Stomach (tissue), 9 donors: ENCODE data around the gene CAB39. TPM values are rescaled to one million over a fixed set of nuclear protein-coding genes. Genes with fewer than 3 reads are reported as not detected.

Source experiments
- DNase-seq, 2 donors: peaks; one replicate each; pipeline versions ENCODE4 v3.0.0 to v3.0.0-alpha.2; 2013 to 2019
- H3K27ac ChIP-seq, 5 donors: fragments of 200-600 bp in 4 of 5; sonication (generic) in 4 of 5; one replicate each; pipeline ENCODE4 v1.5.1; 2013 to 2019; ENCODE audit warnings: mild to moderate bottlenecking in 1 of 5, moderate library complexity in 1 of 5
- H3K27me3 ChIP-seq, 3 donors: fragments of 200-600 bp; sonication (generic); one replicate each; pipeline ENCODE4 v1.5.1; 2017 to 2019; ENCODE audit warnings: mixed run types in 1 of 3
- H3K36me3 ChIP-seq, 4 donors: fragments of 200-600 bp; sonication (generic); 1 replicate in 3 of 4; 2 replicates in 1 of 4; pipeline ENCODE4 v1.5.1; 2016 to 2019
- H3K4me1 ChIP-seq, 4 donors: fragments of 200-600 bp; sonication (generic); one replicate each; pipeline ENCODE4 v1.5.1; 2016 to 2019
- H3K4me3 ChIP-seq, 4 donors: fragments of 200-600 bp; sonication (generic) in 3 of 4; one replicate each; pipeline ENCODE4 v1.5.1; 2016 to 2019; ENCODE audit warnings: mild to moderate bottlenecking in 1 of 4
- H3K9me3 ChIP-seq, 4 donors: fragments of 200-600 bp; sonication (generic); one replicate each; pipeline ENCODE4 v1.5.1; 2016 to 2019
- CTCF ChIP-seq, 7 experiments: fragments of 450-650 bp in 4 of 7; fragments of 200-600 bp in 3 of 7; sonication (generic) in 3 of 7; IDR thresholded peaks; one replicate each; pipeline ENCODE4 v1.5.1; 2016 to 2019; ENCODE audit warnings: antibody characterized with exemption in 7 of 7, control low read depth in 2 of 7, mild to moderate bottlenecking in 1 of 7
- EP300 ChIP-seq: sonication (generic); formaldehyde crosslinking; IDR thresholded peaks from one replicate; pipeline ENCODE4 v1.6.1; 2017; ENCODE audit warnings: antibody characterized with exemption
- POLR2A ChIP-seq, 4 donors: fragments of 450-650 bp; IDR thresholded peaks; one replicate each; pipeline ENCODE4 v1.6.1; 2016; ENCODE audit warnings: antibody characterized with exemption in 4 of 4, control low read depth in 2 of 4, mild to moderate bottlenecking in 1 of 4, moderate library complexity in 1 of 4
- POLR2AphosphoS5 ChIP-seq, 3 donors: sonication (generic); formaldehyde crosslinking; IDR thresholded peaks; one replicate each; pipeline ENCODE4 v1.6.1; 2016; ENCODE audit warnings: antibody characterized with exemption in 3 of 3
- WGBS, 5 donors: extraction: QIAGEN DNeasy Blood & Tissue Kit in 3 of 5; methylation state at CpG; one replicate each; pipeline versions ENCODE4 v1.1.5 to v1.1.7; 2013 to 2018; 5-methylcytosine and 5-hydroxymethylcytosine counted together
- intact Hi-C: fragments of 100-400 bp; cut with DNase I; formaldehyde crosslinking; loops from one replicate; pipeline ENCODE4 v1.15.1; 2023; ENCODE audit warnings: low total_unique reads
- polyA plus RNA-seq, 3 donors: library from polyadenylated mRNA; stranded (reverse); fragments of 200-250 nt; gene quantifications; one replicate each; pipeline ENCODE4 v1.2.3, GENCODE V29; 2013
- total RNA-seq, 5 donors: library from RNA; depleted of rRNA; stranded (reverse); fragments of >200 nt; gene quantifications; one replicate each; pipeline versions ENCODE4 v1.1.0 to v1.2.3, GENCODE V29; 2014 to 2016
- donor health status: healthy with polysubstance abuse.
- donor health status: Bipolar disorder and iron deficiency.
- donor health status: healthy.

The CAB39 gene
- total and polyA plus RNA-seq, 8 donors: 21.8 to 126 (median 84.5) TPM

GRCh38 chr2:230861552-230862255 is 149.1 kb downstream of the CAB39 start:
- intact Hi-C loops: no loop called here
- WGBS, 5 donors: 34 to 53% (median 45%) methylated on average over 13 of the region's 13 CpGs
- no peak overlapping the region for H3K27ac ChIP-seq
- H3K9me3 ChIP-seq: no peaks in the 10 kb centered on the region
- H3K4me3 ChIP-seq: no peak overlapping the region
- TF ChIP-seq EP300 (no peak), POLR2A (IDR thresholded peaks at IDR 0.05) (no peak), CTCF (IDR thresholded peaks at IDR 0.05) (no peak), POLR2AphosphoS5 (IDR thresholded peaks at IDR 0.05) (no peak)
- H3K36me3 ChIP-seq: no peaks in the 10 kb centered on the region
- peaks cover 0 to 25% (median 5%) of the 10 kb centered on the region in 3 donors for H3K27me3 ChIP-seq
- DNase-seq: peak in 1 of 2 donors; percentile 33
- H3K4me1 ChIP-seq: peaks cover 16 to 25% (median 24%) of the 10 kb centered on the region in 4 donors

- TF ChIP-seq CTCF (IDR thresholded peaks at IDR 0.05) (no peak), EP300 (no peak), POLR2A (IDR thresholded peaks at IDR 0.05) (no peak), POLR2AphosphoS5 (IDR thresholded peaks at IDR 0.05) (no peak)
- Histone ChIP-seq H3K27ac (no peak overlapping the region), H3K36me3 (no peaks in the 10 kb centered on the region), H3K4me3 (no peak overlapping the region), H3K27me3 (peaks cover 0 to 20% (median 3%) of the 10 kb centered on the region in 3 donors), H3K4me1 (peaks cover 22 to 31% (median 30%) of the 10 kb centered on the region in 4 donors), H3K9me3 (no peaks in the 10 kb centered on the region)
- no peak for DNase-seq
- 82 to 92% (median 88%) methylated on average over 5 of the region's 5 CpGs for WGBS, 5 donors
- intact Hi-C loops: no loop called here
These were observed 149.7 kb downstream of the CAB39 start for GRCh38 chr2:230862292-230862691.

GRCh38 chr2:230863031-230863430 is 150.4 kb downstream of the CAB39 start:
- H3K9me3 ChIP-seq: no peaks in the 10 kb centered on the region
- no peaks in the 10 kb centered on the region for H3K36me3 ChIP-seq
- no peak overlapping the region for H3K27ac ChIP-seq
- peaks cover 29 to 38% (median 36%) of the 10 kb centered on the region in 4 donors for H3K4me1 ChIP-seq
- H3K4me3 ChIP-seq: no peak overlapping the region
- no peak for TF ChIP-seq CTCF (IDR thresholded peaks at IDR 0.05)
- no peak for TF ChIP-seq POLR2A (IDR thresholded peaks at IDR 0.05)
- no peak for TF ChIP-seq POLR2AphosphoS5 (IDR thresholded peaks at IDR 0.05)
- TF ChIP-seq EP300: no peak
- intact Hi-C loops: no loop called here
- 62 to 77% (median 73%) methylated on average over 7 to 8 of the region's 8 CpGs for WGBS, 5 donors
- DNase-seq: no peak
- H3K27me3 ChIP-seq: peaks cover 0 to 13% (median 3%) of the 10 kb centered on the region in 3 donors

- intact Hi-C loops: no loop called here
- 75 to 84% (median 82%) methylated on average over 11 to 13 of the region's 13 CpGs for whole genome bisulfite sequencing, 5 donors
- Histone ChIP-seq H3K4me3 (no peak overlapping the region), H3K36me3 (no peaks in the 10 kb centered on the region), H3K9me3 (no peaks in the 10 kb centered on the region), H3K4me1 (peaks cover 33 to 44% (median 40%) of the 10 kb centered on the region in 4 donors), H3K27me3 (peaks cover 0 to 10% (median 0%) of the 10 kb centered on the region in 3 donors), H3K27ac (no peak overlapping the region)
- TF ChIP-seq EP300 (no peak), CTCF (IDR thresholded peaks at IDR 0.05) (no peak), POLR2AphosphoS5 (IDR thresholded peaks at IDR 0.05) (no peak), POLR2A (IDR thresholded peaks at IDR 0.05) (no peak)
- peak in 1 of 2 donors; percentile 32 for DNase-seq
These were observed 150.9 kb downstream of the CAB39 start for GRCh38 chr2:230863442-230864121.
